GM12878 (cell line): ENCODE results near the gene MAB21L4.

Experiments
- CTCF ChIP-seq, 3 experiments: IDR thresholded peaks in 2 of 3; conservative IDR thresholded peaks in 1 of 3; 2 replicates each; pipeline ENCODE4 v1.5.1; 2011; ENCODE audit warnings: low read depth in 3 of 3, low read length in 3 of 3, mild to moderate bottlenecking in 3 of 3, control low read depth in 2 of 3, moderate library complexity in 2 of 3, inconsistent platforms in 1 of 3, mixed read lengths in 1 of 3; ENCODE audit not compliant: control insufficient read depth in 2 of 3, insufficient read depth in 1 of 3; ENCODE audit errors: extremely low read depth in 1 of 3
- GABPA ChIP-seq: IDR thresholded peaks from 2 replicates; pipeline ENCODE4 v1.6.1; 2014; ENCODE audit warnings: antibody characterized with exemption, low read depth, mild to moderate bottlenecking, inconsistent platforms
- NRF1 ChIP-seq: conservative IDR thresholded peaks from 2 replicates; pipeline ENCODE4 v1.6.1; 2011; ENCODE audit warnings: mild to moderate bottlenecking, low read depth, low read length, improper control_type of control experiment
- PBX3 ChIP-seq: IDR thresholded peaks from 2 replicates; pipeline ENCODE4 v1.6.1; 2011; ENCODE audit warnings: mild to moderate bottlenecking, low read depth, low read length, moderate library complexity; ENCODE audit not compliant: insufficient replicate concordance
- POLR2A ChIP-seq: IDR thresholded peaks from 2 replicates; pipeline ENCODE4 v1.6.1; 2011; ENCODE audit warnings: low read depth, mild to moderate bottlenecking, low read length
- POLR2AphosphoS5 ChIP-seq: IDR thresholded peaks from 2 replicates; pipeline ENCODE4 v1.6.1; 2011; ENCODE audit warnings: mild to moderate bottlenecking, low read length, inconsistent platforms
- RAD21 ChIP-seq: IDR thresholded peaks from 2 replicates; pipeline ENCODE4 v1.6.1; 2011; ENCODE audit warnings: mild to moderate bottlenecking, low read depth, low read length, moderate library complexity; ENCODE audit not compliant: insufficient read depth
- SIX5 ChIP-seq: IDR thresholded peaks from 2 replicates; pipeline ENCODE4 v1.6.1; 2011; ENCODE audit warnings: mild to moderate bottlenecking, low read depth, low read length, moderate library complexity; ENCODE audit not compliant: severe bottlenecking
- SRF ChIP-seq, 2 experiments: IDR thresholded peaks; 2 replicates each; pipeline ENCODE4 v1.6.1; 2011; ENCODE audit warnings: low read depth in 2 of 2, low read length in 2 of 2, mild to moderate bottlenecking in 1 of 2, moderate library complexity in 1 of 2
- STAT1 ChIP-seq: fragments of 450-650 bp; conservative IDR thresholded peaks from 2 replicates; pipeline ENCODE4 v1.6.1; 2014; ENCODE audit warnings: antibody characterized with exemption, mild to moderate bottlenecking
- SUZ12 ChIP-seq: fragments of 200-600 bp; sonication (generic); IDR thresholded peaks from one replicate; pipeline ENCODE4 v1.6.1; 2018; ENCODE audit warnings: antibody characterized with exemption, mild to moderate bottlenecking; ENCODE audit not compliant: unreplicated experiment
- USF2 ChIP-seq: IDR thresholded peaks from 2 replicates; pipeline ENCODE4 v1.6.1; 2011; ENCODE audit warnings: low read depth, low read length, improper control_type of control experiment, borderline replicate concordance
- YY1 ChIP-seq: IDR thresholded peaks from 2 replicates; pipeline ENCODE4 v1.6.1; 2011; ENCODE audit warnings: low read depth, mild to moderate bottlenecking, low read length

GRCh38 chr2:240855670-240856069 is 40.3 kb downstream of the MAB21L4 start:
- TF ChIP-seq POLR2AphosphoS5 (no peak), SIX5 (no peak), YY1 (no peak), USF2 (no peak), CTCF (IDR thresholded peaks at IDR 0.05 in 2 of 3, conservative IDR thresholded peaks at IDR 0.05 in 1 of 3; ENCODE audit: control insufficient read depth in 2 of 3, extremely low read depth in 1 of 3, insufficient read depth in 1 of 3, low read depth in 3 of 3, low read length in 3 of 3) (no peak), NRF1 (no peak), RAD21 (no peak), POLR2A (no peak), SRF (IDR thresholded peaks at IDR 0.05; ENCODE audit: low read depth in 2 of 2, low read length in 2 of 2) (no peak), GABPA (no peak), SUZ12 (no peak), PBX3 (no peak), STAT1 (no peak)
